DMS53 treated with DMSO at 0.1 percent for 48 hours (cell line): ENCODE measurements around the gene RASIP1.
"Not testable (repeated sequence)": the region's sequence is repeated elsewhere in the genome, so short reads cannot be mapped to it uniquely, and the experiment has no call there.

Experiments
- DNase-seq: peaks from one replicate; lab custom pipeline; 2025; ENCODE audit not compliant: unreplicated experiment; lab: John Stamatoyannopoulos, UW

The RASIP1 gene

GRCh38 chr19:48713041-48713863 is 27.2 kb downstream of the RASIP1 start:
- DNase-seq = no peak

GRCh38 chr19:48711106-48711662 is 29.2 kb downstream of the RASIP1 start:
- no peak for DNase-seq

- DNase-seq = no peak
These were observed 31.9 kb downstream of the RASIP1 start for GRCh38 chr19:48708471-48708870.

- no peak for DNase-seq
These were observed 35.0 kb downstream of the RASIP1 start for GRCh38 chr19:48705431-48705830.

- DNase-seq = no peak
These were observed 37.1 kb downstream of the RASIP1 start for GRCh38 chr19:48703316-48703715.

GRCh38 chr19:48702701-48703100 is 37.7 kb downstream of the RASIP1 start:
- DNase-seq = no peak

- DNase-seq = no peak
These were observed 42.4 kb downstream of the RASIP1 start for GRCh38 chr19:48698046-48698445.

- peak; percentile 9 for DNase-seq
These were observed 43.9 kb downstream of the RASIP1 start for GRCh38 chr19:48696353-48697010.

- DNase-seq = peak; percentile 64
These were observed 44.6 kb downstream of the RASIP1 start, which contains the start of gene FUT2 for GRCh38 chr19:48695743-48696352. FUT2 (plus strand) TSS chr19:48695971; CDS start chr19:48702957, 6,986 bp downstream.

- DNase-seq = not testable (repeated sequence)
These were observed 46.8 kb downstream of the RASIP1 start for GRCh38 chr19:48693629-48694028.

GRCh38 chr19:48689449-48689848 is 51.0 kb downstream of the RASIP1 start:
- DNase-seq = no peak

GRCh38 chr19:48687776-48688175 is 52.6 kb downstream of the RASIP1 start:
- no peak for DNase-seq

GRCh38 chr19:48686637-48687036 is 53.8 kb downstream of the RASIP1 start:
- not testable (repeated sequence) for DNase-seq

- peak; percentile 47 for DNase-seq
These were observed 54.3 kb downstream of the RASIP1 start for GRCh38 chr19:48686088-48686487.

GRCh38 chr19:48685583-48685982 is 54.8 kb downstream of the RASIP1 start:
- peak; percentile 18 for DNase-seq

- peak; percentile 67 for DNase-seq
These were observed 57.1 kb downstream of the RASIP1 start for GRCh38 chr19:48683349-48683748.

- no peak for DNase-seq
These were observed 59.3 kb downstream of the RASIP1 start for GRCh38 chr19:48681127-48681470.

- no peak for DNase-seq
These were observed 59.8 kb downstream of the RASIP1 start for GRCh38 chr19:48680436-48681126.

- not testable (repeated sequence) for DNase-seq
These were observed 60.4 kb downstream of the RASIP1 start for GRCh38 chr19:48680006-48680405.

GRCh38 chr19:48678201-48678600 is 62.2 kb downstream of the RASIP1 start:
- no peak for DNase-seq

- DNase-seq = no peak
These were observed 63.5 kb downstream of the RASIP1 start for GRCh38 chr19:48676887-48677286.
